ENCODE measurements around the gene PBOV1. TPM values are rescaled to one million over a fixed set of nuclear protein-coding genes. Genes with fewer than 3 reads are reported as not detected.

The PBOV1 gene
- total RNA-seq, 1 donor from 2014 or later = not detected

GRCh38 chr6:138176652-138177232 is 41.5 kb downstream of the PBOV1 start:
- Histone ChIP-seq H3K4me3 (ENCODE audit: low read depth, low read length) (no peak overlapping the region), H3K36me3 (ENCODE audit: control insufficient read depth, insufficient read depth, low read length) (no peaks in the 10 kb centered on the region), H3K27me3 (ENCODE audit: control insufficient read depth, insufficient read depth, low read length) (no peaks in the 10 kb centered on the region)
- DNase-seq (ENCODE audit: low read depth) (no peak), FAIRE-seq (no peak)
- TF ChIP-seq CTCF (IDR thresholded peaks at IDR 0.05; ENCODE audit: insufficient read depth, low read length, severe bottlenecking) = no peak

GRCh38 chr6:138175596-138175995 is 42.7 kb downstream of the PBOV1 start:
- no peak for TF ChIP-seq CTCF (IDR thresholded peaks at IDR 0.05; ENCODE audit: insufficient read depth, low read length, severe bottlenecking)
- Histone ChIP-seq H3K4me3 (ENCODE audit: low read depth, low read length) (no peak overlapping the region), H3K27me3 (ENCODE audit: control insufficient read depth, insufficient read depth, low read length) (no peaks in the 10 kb centered on the region), H3K36me3 (ENCODE audit: control insufficient read depth, insufficient read depth, low read length) (no peaks in the 10 kb centered on the region)
- DNase-seq (ENCODE audit: low read depth) (no peak), FAIRE-seq (no peak)

Other genes with a start within 250 kb of the PBOV1 start
- gene PERP, start 111.1 kb downstream of the PBOV1 start, total RNA-seq = 161 and 401 TPM in 2 replicates
- 10.3 and 14.2 TPM in 2 replicates for gene ARFGEF3, start 56.6 kb downstream of the PBOV1 start, total RNA-seq
- gene SMIM28, start 159.4 kb upstream of the PBOV1 start, total RNA-seq = not detected in 2 replicates
- 64.8 and 78.2 TPM in 2 replicates for gene HEBP2, start 185.7 kb upstream of the PBOV1 start, total RNA-seq